GM18517 (cell line): ENCODE results near the gene C1QTNF7.

Experiments used
- ATAC-seq: cut with Tn5 transposase; IDR thresholded peaks from one replicate; pipeline ENCODE4 v1.9.1; 2021; ENCODE audit warnings: mild to moderate bottlenecking, moderate library complexity; ENCODE audit not compliant: unreplicated experiment

Gene C1QTNF7

GRCh38 chr4:15413623-15414019 is 14.2 kb upstream of the C1QTNF7 start:
- ATAC-seq: no peak

- ATAC-seq: no peak
Observed at GRCh38 chr4:15414551-15415091, 13.2 kb upstream of the C1QTNF7 start.

DNA sequence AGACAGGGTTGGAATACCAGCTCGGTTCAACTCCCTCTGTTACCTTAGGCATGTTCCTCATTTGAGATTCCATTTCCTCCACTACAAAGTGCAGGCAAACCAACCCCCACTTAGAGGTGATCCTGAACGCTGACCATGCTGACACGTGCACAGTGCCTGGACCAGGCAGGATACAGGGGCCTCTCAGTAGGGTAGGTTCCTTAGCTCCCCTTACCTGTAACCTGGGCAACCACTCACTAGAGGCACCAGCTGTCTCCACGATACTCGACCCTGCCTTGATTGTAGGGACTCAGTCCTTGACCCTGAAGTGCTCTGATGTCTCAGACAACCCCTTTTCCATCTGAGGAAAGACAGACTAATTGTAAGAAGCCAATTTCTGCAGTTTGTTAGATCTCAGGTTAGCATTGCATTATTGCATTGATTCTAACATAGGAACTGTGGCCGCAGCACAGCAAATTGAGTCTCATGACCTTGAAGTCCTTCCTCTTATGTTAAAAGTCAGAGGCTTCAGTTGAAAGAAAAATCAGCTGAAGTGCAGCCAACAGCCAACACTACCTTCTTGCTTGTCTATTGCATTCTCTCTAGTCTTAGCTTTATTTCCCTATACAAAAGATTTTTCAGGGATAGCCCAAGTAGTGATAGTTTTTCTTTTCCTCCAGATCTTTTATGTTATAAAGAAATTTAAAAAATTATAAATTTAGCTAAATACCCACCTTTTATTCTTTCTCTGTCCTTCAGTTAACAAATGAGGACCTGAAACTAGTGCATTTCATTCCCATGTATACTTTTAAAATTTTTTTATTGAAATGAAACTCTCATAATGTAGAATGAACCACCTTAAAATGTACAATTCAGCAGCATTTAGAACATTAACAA is 11.2 kb upstream of the C1QTNF7 start:
- no peak for ATAC-seq

GRCh38 chr4:15417233-15417660 is 10.6 kb upstream of the C1QTNF7 start:
- ATAC-seq: no peak

DNA sequence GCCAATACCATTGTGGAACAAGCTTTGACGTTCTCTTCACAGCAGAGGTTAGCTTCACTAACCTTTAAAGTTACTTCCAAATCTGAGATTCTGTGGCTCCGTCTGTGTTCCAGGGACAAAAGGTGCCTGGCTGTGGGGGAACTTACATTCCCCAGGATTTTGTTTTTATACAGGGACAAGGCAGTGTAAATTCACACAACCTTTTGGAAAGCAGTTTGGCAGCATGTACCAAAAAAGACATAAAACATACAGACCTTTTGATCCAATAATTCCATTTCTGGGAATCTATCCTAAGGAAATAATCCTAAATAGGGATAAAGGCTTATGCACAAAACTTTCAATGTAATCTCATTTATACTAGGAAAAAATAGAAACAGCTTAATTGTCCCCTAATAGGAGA is 8.9 kb upstream of the C1QTNF7 start:
- ATAC-seq: no peak

DNA sequence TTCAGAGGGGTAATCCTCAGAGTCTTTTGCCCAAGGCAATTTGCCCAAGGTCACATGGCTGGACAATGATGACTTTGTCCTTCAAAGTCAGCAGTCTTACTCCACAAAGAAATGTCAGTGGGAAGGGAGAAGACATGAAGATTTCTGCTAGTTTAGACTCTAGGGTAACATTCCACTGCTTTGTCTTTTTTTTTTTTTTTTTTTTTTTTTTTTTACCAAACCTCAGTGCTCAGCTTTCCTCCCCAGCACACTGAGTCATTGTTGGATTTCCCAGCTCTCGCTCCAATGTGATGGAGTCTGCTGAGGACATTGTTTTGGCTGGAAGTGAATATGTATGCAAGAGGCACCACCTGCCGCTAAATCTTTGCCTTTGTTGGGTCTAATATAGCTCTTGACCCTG is 7.2 kb upstream of the C1QTNF7 start:
- ATAC-seq: no peak

DNA sequence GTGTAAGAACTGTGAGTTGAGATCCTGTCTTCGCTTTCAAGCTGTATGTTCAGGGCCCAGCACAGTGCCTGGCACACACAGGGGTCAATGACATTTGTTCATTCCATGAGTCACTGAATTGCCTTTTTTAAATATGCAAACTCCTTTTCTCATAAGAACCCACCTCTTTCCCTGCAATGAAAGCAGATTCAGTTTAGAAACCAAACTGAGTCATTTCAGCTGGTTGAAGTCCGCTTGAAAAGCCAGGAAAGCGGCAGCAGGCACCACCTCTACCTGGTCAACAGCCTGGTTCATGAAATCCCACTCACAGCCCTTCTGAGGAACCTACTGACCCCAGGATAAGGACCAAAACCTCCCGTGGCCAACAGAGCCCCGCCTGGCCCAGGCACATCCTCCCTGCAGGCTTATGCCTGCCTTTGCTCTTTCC is 4.5 kb upstream of the C1QTNF7 start:
- no peak for ATAC-seq

DNA sequence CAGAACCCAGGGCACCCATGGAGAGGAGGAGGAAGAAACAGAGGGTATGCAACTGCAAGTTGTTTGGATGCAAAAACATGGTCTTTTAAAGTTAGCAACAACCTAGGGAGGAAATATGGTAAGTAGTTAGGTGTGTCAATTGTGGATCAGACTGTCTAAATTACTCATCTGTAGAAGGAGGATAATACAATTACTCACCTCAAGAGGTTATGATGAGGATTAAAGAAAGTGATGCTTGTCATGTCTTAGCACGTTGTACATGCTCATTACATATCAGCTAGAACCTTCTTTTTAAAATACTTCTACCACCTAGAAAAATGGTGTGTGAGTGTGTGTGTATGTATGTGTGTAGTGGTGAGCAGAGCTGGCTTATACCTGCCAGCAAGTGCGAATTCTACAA is 2.3 kb upstream of the C1QTNF7 start:
- ATAC-seq: no peak

- ATAC-seq: no peak
Observed at GRCh38 chr4:15427161-15427560, 672 bp upstream of the C1QTNF7 start.

- ATAC-seq: no peak
Observed at GRCh38 chr4:15428611-15429010, 778 bp downstream of the C1QTNF7 start.

- ATAC-seq: no peak
Observed at GRCh38 chr4:15434091-15434490, 6.3 kb downstream of the C1QTNF7 start.

DNA sequence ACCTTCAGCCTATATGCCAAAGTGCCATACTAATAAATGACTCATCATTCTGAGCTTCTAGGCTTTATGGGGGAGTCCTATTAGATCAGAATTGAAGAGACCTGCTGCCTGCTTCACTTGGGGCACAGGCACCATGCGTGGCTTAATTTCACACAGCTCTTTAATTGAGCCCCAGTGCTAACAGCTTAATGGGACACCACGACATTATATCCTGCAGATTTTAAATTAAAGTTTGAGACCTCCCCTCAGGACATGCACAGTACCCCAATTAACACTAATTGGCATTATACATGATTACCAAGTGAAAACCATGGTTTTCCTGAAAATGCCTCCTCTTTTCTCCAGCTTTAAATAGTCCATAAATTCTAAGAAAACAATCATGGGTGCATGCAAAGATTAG is 6.8 kb downstream of the C1QTNF7 start:
- no peak for ATAC-seq

DNA sequence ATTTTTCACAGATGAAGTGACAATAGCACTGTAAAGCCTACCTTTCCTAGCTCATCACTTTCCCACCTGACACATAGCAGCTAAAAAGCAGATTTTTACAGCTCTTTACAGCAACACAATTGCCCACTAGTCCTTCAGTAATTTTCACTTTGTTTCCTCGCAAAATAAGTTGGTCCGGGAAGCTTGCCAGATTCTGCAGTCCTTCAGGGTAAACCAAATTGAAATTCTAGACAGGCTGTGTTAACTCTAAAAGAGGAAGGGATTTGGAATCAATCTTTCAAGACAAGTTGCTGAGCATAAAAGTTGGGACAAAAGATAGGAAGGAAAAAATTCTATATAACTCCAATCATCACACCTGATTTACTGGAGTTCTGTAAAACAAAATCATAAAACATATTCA is 8.7 kb downstream of the C1QTNF7 start:
- ATAC-seq: no peak

DNA sequence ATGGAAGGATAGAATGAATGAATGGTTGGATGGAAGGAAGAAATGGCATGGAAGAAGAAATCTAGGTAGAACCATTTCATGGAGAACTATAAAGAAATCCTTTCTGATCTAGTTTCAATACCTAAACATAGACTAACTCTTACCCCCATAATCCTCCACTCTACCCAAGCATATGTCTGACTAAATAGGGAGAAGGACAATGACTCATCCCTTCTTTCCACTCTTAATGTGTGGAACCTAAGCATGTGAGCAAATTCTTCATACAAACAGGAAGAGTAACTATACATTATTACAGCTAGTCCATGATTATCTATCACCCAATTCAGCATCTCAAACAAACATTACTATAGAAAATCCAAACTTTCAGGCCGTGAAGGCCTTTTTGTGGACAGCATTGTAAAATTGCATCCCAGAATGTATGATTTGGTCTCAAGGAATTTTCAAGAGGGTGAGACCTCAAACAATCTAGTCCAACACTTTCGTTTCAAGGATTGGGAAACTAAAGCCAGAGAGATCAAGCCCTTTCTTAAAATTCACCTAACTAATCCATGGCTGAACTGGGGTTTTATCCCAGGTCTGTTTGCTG is 11.2 kb downstream of the C1QTNF7 start:
- no peak for ATAC-seq

DNA sequence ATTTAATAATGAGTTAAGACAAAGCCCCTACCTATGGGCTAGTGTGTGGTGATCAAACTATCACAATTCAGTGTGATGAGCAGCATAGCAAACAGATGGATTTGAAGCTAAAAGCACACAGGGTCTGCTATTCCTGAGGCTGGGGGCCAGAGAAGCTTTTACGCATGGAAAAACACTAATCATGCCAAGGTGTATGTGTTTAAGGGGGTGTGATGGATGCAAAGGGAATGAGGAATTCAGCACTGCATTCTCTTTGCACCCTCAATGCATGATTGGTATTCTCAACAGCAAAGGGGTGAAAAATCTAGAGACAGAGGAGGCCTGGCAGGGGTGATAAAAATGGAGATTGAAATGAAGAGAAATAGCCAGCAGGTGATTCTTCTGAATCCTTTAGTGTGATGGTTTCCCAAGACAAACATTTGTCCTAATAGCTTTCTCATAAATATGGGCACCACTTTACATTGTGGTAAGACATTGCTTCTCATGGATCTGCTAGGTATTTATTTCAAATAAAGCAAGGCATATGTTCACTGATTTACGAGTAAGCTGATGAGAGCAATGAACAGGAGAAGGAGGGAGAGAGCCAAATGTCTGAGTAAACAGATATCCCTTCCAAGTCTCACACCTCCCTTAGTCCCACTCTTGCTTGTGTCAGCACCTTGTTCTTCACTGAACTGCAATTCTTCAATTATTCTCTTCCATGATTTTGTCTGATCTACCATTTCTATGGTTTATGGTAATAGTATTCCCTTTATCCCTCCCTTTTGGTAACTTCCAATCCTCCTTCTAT is 15.7 kb downstream of the C1QTNF7 start:
- no peak for ATAC-seq

GRCh38 chr4:15444276-15444675 is 16.4 kb downstream of the C1QTNF7 start:
- ATAC-seq: no peak

DNA sequence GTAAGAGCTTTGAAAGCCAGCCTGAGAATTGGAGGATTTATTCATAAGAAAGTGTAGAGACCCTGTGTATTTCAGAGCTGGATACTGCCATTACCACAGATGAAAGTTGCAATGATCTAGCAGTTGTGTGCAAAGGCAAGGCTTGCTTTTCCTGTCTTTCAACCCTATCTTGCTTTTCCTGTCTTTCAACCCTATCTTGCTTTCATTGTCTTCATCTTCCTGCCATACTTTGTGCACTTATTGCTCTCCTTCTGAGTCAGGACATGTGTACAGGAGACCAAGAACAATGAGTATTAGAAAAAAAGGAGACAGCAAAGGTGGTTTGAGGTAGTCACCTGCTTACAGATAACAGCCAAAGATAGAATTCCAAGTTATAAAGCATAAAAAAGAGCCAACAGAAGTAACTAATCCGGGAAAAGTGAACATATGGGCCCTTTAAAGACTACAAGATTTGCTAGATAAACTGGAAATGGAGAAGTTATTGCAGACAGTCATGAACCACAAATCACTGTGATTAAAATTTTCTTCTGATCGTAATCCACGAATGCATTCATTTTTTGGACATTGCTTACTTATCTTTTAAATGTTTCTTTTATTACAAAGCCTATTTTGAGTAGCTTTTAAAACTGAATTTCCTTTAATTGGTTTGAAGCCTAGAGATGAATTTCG is 17.2 kb downstream of the C1QTNF7 start:
- no peak for ATAC-seq

DNA sequence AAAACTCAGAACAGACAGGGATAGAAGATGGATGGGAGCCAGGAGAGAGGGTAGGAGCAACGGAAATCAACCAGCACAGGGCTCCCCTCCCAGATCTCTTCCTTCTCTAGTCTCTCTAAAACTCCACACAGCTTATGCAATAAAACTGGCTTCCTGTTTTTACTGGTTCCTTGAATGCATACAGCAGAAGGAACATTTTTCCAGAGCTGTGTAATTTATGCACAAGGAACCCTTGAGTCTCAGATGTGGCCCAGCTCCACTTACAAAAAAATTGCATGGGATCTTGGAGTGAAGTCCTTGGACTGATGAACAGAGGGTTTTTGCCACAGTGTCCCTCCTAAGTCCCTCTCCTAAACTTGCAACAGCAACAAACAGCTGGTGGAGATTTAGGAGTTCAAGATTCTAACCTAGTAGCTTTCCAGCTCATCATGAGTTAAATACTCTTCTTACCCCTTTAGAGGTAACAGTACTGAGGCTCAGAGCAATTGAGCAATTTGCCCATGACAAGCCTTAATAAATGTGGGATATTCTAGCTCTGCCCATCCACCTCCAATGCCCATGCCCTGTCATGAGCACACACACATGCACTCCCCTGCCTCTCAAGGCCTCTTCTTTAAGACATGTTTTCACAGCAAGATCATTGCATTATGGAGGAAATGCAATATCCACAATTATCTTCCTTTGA is 23.5 kb downstream of the C1QTNF7 start:
- ATAC-seq: no peak

DNA sequence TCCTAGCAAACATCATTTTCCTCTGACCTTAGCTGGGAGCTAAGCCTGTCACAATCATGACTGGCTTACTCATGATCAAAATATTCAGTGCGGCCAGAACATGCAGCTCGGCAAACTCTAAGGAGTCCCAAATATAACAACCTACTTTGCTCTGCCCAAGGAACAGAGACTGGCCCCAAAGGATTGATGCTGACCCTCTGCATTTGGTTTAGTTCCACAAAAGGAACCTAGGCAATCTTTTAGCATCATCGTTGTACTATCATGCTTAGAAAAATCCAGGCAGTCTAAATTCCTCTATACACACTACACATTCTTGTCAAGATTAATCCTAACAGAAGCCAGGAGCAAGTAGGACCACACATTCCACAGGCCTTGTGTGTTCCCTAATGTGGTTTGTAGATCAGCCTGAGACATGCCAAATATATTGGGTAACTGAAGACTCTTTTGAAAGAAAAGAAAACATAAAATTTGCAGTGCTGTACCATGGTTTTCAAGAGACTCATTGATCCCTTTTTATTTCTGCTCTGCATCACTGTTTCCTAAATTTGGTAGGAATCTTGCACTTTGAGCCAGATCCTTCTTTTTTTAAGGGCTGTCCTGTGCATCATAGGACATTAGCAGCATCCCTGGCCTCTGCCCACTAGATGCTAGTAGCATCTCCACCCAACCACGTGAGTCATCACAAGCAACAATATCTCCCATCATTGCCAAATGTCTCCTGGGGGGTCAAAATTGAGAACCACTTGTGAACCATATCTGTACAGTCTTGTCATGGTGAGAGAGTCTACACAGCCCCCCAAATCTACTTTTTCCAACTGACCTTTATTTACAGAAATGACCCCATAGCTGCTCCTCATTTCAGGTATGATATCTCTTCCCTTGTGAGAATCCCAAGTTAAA is 24.3 kb downstream of the C1QTNF7 start:
- no peak for ATAC-seq
